Activated CD8-positive, alpha-beta memory T cell treated with anti-CD3 and anti-CD28 coated beads for 48 hours (primary cell): ENCODE data around the gene WIPF1.
A peak's percentile ranks its signal among the peaks of the same experiment; 100 is the strongest.

ENCODE experiments used
- DNase-seq, 3 experiments: peaks; one replicate each; pipeline ENCODE4 v3.0.0-alpha.2; 2020; ENCODE audit warnings: low read depth in 2 of 3, low spot score in 2 of 3

Gene WIPF1

DNA sequence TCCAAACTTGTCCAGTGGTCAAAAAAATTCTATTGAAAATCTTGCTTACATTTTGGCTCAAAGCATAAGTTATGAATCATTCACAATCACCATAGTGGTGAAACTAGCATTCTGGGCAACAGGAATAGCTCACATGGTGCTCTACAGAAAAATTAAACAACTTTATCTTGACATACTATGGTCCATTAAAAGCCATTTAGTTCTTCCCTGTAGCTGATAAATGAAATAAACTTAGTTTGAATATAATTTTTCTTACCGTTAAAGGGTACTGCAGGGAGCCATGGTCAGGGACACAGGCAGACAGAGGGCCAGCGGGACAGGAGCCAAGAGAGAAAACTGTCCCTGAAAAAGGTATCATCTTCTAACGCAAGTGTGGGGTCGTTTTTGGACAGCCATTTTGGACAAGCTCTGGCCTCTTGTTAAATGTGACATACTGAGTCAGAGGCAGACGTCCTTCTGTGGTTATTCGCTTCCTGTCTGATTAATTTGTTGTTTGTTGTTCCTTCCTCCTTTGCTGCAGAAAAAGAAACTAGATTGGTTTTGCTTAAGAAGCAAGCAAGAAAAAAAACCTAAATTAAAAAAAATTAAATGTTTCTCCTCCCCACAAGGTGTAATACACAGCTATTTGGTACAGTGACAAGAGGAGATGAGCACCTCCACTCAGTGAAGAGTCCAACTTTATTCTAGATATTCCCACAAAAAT lies at the start of gene WIPF1:
Gene WIPF1 (minus strand): TSS at position 460 of the 703 bp plus-strand sequence. CDS start 12,231 bp downstream, outside the sequence.
- no peak for DNase-seq

DNA sequence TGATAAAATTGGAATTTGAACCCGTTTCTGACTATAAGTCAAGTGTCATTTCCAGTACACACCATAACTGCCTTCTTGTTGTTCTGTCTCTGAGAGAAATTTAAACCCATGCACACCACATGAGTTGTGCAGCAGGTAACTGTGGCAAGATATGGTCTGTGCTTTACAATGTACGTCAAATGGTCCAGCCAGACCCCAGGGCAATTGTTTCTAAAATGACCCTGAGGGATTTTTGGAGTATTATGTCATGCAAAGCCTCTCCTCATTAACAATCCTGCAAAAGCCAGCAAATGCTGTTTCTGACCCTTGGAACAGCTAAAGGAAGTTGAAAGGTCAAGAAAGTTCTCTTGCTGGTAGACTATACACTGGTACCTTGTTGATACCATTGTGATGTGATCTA lies 47.7 kb upstream of the WIPF1 start:
- DNase-seq: no peak

- DNase-seq: no peak
Observed at GRCh38 chr2:174644406-174644805, 46.8 kb upstream of the WIPF1 start.

GRCh38 chr2:174643356-174643755 lies 45.8 kb upstream of the WIPF1 start:
- no peak for DNase-seq

DNA sequence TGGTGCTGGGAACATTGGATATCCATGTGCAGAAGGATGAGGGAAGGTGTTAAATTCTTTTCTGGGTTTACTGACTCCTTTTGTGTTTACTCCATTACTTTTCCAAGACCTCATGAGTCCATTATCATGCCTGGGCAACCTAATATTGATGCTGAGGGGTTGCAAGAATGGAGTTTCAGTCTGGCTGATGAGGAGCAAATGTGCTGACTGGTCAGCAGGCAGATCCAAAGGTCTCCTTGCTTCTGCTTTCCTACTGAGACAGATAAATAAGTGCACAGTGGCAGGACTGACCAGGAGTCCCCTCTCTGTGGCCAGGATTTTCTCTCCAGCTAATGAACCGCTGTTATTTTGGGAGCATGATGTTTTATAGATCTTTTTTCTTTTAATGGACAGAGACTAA lies 43.6 kb upstream of the WIPF1 start:
- DNase-seq: no peak

DNA sequence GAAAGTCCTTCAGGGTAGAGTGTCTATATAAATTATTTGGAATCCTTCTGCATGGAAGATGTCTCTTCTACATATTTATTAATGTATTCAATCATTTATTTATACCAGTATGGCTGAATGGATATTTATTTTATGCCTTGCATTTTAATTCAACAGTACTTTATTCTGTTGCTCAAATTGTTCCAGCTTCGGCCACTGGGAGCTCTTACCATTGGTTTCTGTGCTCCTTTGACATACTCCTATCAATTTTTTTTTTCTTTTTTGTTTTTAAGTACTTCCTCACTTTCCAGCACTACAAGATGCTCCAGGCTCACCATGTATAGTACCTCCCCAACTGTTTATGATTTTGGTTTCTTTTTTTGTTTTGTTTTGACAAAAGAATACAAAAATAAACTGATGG lies 39.4 kb upstream of the WIPF1 start:
- DNase-seq: no peak

- no peak for DNase-seq
Observed at GRCh38 chr2:174635776-174636404, 38.3 kb upstream of the WIPF1 start.

- DNase-seq: no peak
Observed at GRCh38 chr2:174635015-174635593, 37.5 kb upstream of the WIPF1 start.

GRCh38 chr2:174634130-174635014 lies 36.8 kb upstream of the WIPF1 start:
- peak in 1 of 3 experiments; percentile 47 for DNase-seq

GRCh38 chr2:174633623-174633930 lies 36.0 kb upstream of the WIPF1 start:
- DNase-seq: no peak

- DNase-seq: no peak
Observed at GRCh38 chr2:174632841-174633622, 35.4 kb upstream of the WIPF1 start.

DNA sequence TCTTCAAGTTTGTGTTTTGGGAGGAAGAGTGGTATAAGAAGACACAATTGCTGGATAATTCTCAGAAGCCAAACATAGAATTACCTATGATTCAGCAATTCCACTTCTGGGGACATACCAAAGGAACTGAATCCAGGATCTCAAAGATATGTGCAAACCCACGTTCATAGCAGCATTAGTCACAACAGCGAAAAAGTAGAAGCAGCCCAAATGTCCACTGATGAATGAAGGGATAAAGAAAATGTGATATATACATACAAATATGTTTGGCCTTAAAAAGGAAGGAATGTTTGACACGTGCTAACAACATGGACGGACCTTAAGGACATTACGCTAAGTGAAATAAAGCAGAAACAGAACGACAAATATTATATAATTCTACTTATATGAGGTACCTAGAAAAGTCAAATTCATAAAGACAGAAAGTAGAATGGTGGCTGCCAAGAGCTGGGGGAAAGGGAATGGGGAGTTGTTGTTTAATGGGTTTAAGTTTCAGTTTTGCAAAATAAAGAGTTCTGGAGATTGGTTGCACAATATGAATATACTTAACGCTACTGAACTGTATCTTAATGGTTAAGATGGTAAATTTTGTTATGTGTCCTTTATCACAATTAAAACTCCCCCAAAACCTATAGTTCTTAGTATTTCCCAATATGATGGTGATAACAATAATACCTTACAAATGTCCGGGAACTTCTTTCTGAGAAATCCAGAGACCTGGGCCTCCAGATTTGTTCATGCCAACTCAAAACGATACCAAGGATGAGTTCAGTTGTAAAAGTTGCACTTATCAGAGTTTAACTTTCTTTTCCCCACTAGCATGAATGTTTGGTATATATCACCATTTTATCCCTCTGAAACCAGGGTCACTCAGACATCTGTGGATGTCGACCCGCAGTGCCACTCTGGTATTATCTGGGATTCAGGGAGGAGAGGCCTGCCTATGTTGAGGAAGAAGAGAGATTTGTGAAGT lies 33.7 kb upstream of the WIPF1 start:
- no peak for DNase-seq

DNA sequence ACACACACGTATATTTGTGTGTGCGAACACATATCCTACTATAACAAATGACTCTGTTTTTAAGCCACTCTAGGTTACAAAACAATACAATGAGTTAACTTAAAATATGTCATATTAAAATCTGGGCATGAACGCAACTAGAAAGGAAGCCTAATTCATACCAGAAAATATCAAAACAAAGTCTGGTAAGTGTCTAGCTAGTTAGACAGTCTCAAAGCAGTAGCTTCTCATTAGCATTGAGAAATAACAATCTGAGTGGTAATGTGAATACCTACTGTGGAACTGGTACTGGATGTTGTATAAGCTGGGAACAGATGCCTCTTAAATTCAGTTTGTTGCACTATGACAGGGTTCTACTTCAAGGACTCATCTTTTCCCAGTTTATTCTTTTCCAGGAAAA lies 32.5 kb upstream of the WIPF1 start:
- DNase-seq: no peak

- DNase-seq: no peak
Observed at GRCh38 chr2:174629506-174629905, 31.9 kb upstream of the WIPF1 start.

GRCh38 chr2:174628528-174629169 lies 31.0 kb upstream of the WIPF1 start:
- no peak for DNase-seq

GRCh38 chr2:174627216-174627615 lies 29.6 kb upstream of the WIPF1 start:
- no peak for DNase-seq

- no peak for DNase-seq
Observed at GRCh38 chr2:174624895-174625430, 27.4 kb upstream of the WIPF1 start.

- no peak for DNase-seq
Observed at GRCh38 chr2:174623690-174624089, 26.1 kb upstream of the WIPF1 start.

DNA sequence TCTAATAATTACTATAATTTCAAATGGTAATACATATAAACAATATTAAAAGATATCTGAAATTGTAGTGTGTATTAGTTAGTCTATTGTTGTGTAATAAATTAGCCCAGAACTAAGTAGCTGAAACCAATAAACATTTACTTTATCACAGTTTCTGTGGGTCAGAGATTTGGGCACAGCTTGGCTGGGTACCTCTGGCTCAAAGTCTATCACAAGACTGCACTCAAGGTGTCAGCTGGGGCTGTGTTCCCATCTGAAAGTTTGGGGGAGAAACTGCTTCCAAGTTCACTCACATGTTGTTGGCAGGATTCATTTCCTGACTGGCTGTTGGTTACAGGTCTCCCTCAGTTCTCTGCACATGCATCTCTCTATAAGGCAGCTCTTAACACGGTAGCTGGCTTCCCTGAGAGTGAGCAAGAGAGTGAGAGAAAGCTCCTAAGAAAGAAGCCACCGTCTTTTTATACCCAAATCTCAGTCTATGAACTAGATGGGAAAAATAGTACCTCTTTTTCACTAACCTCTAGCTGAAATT lies 25.6 kb upstream of the WIPF1 start:
- DNase-seq: no peak
